GM19452 (cell line): ENCODE measurements around the gene SRGAP1.
"Not testable (repeated sequence)": the region's sequence is repeated elsewhere in the genome, so short reads cannot be mapped to it uniquely, and the experiment has no call there.

Experiments used
- ATAC-seq: cut with Tn5 transposase; IDR thresholded peaks from one replicate; pipeline ENCODE4 v1.9.1; 2021; ENCODE audit not compliant: unreplicated experiment

The SRGAP1 gene

GRCh38 chr12:64190140-64190539, 345.6 kb downstream of the SRGAP1 start:
- ATAC-seq: no peak

- peak; percentile 95 for ATAC-seq
Measured at GRCh38 chr12:64192644-64193444, 348.3 kb downstream of the SRGAP1 start.

- no peak for ATAC-seq
Measured at GRCh38 chr12:64193931-64194330, 349.4 kb downstream of the SRGAP1 start.

GRCh38 chr12:64194333-64195149, 350.0 kb downstream of the SRGAP1 start:
- no peak for ATAC-seq

- ATAC-seq: not testable (repeated sequence)
Measured at GRCh38 chr12:64195841-64196240, 351.3 kb downstream of the SRGAP1 start.

- ATAC-seq: no peak
Measured at GRCh38 chr12:64203036-64203435, 358.5 kb downstream of the SRGAP1 start.

GRCh38 chr12:64203775-64204174, 359.3 kb downstream of the SRGAP1 start:
- ATAC-seq: no peak

- ATAC-seq: no peak
Measured at GRCh38 chr12:64205542-64205941, 361.0 kb downstream of the SRGAP1 start.

GRCh38 chr12:64207453-64207852, 363.0 kb downstream of the SRGAP1 start:
- ATAC-seq: no peak
